Subcutaneous abdominal adipose tissue (tissue), 5 donors: Measurements from ENCODE around the gene OR52I2.

ENCODE experiments used
- H3K27ac ChIP-seq: one replicate; pipeline ENCODE4 v1.7.0; 2013; ENCODE audit warnings: low read depth, mild to moderate bottlenecking, inconsistent platforms, low read length, moderate library complexity
- H3K27me3 ChIP-seq, 5 donors: one replicate each; pipeline ENCODE4 v1.7.0; 2013; ENCODE audit warnings: low read length in 5 of 5, inconsistent platforms in 1 of 5; ENCODE audit not compliant: control insufficient read depth in 5 of 5, insufficient read depth in 4 of 5
- H3K36me3 ChIP-seq, 5 donors: one replicate each; pipeline ENCODE4 v1.7.0; 2013; ENCODE audit warnings: low read length in 5 of 5; ENCODE audit not compliant: control insufficient read depth in 5 of 5, insufficient read depth in 5 of 5
- H3K4me1 ChIP-seq, 5 donors: one replicate each; pipeline ENCODE4 v1.7.0; 2013; ENCODE audit warnings: low read length in 5 of 5, mild to moderate bottlenecking in 3 of 5, moderate library complexity in 1 of 5; ENCODE audit not compliant: control insufficient read depth in 5 of 5, insufficient read depth in 5 of 5
- H3K4me3 ChIP-seq, 5 donors: one replicate each; pipeline ENCODE4 v1.7.0; 2013; ENCODE audit warnings: low read length in 5 of 5, low read depth in 1 of 5
- H3K9ac ChIP-seq, 5 donors: one replicate each; pipeline ENCODE4 v1.7.0; 2013; ENCODE audit warnings: low read length in 5 of 5, mild to moderate bottlenecking in 4 of 5, moderate library complexity in 3 of 5
- H3K9me3 ChIP-seq, 5 donors: one replicate each; pipeline ENCODE4 v1.7.0; 2013; ENCODE audit warnings: low read length in 5 of 5; ENCODE audit not compliant: control insufficient read depth in 5 of 5
- donor health status: healthy.
- donor health status: healthy.
- donor health status: healthy.
- donor health status: healthy.
- donor health status: healthy.

Gene OR52I2

GRCh38 chr11:4636962-4637661 lies 55.6 kb downstream of the OR52I2 start, which contains the start of gene OR51D1:
Gene OR51D1 (plus strand): TSS chr11:4637477. CDS start chr11:4639791, 2,314 bp downstream.
- H3K36me3 ChIP-seq, result no peaks in the 10 kb centered on the region
- H3K27ac ChIP-seq, result no peak within 1 kb of the TSS
- peak within 1 kb of the TSS in 1 of 5 donors; percentile 51 for H3K9ac ChIP-seq
- peaks cover 0 to 24% (median 7%) of the 10 kb centered on the region in 5 donors for H3K4me1 ChIP-seq
- peaks cover 0 to 5% (median 0%) of the 10 kb centered on the region in 5 donors for H3K27me3 ChIP-seq
- H3K9me3 ChIP-seq, result no peaks in the 10 kb centered on the region
- H3K4me3 ChIP-seq, result peak within 1 kb of the TSS; percentile 54 to 71 (median 58)

- Histone ChIP-seq H3K9ac (no peak overlapping the region), H3K4me1 (peaks cover 0 to 27% (median 10%) of the 10 kb centered on the region in 5 donors), H3K27ac (no peak overlapping the region), H3K27me3 (peaks cover 0 to 5% (median 0%) of the 10 kb centered on the region in 5 donors), H3K9me3 (no peaks in the 10 kb centered on the region), H3K4me3 (peak overlapping the region in 1 of 5 donors; percentile 58), H3K36me3 (no peaks in the 10 kb centered on the region)
These were observed 56.1 kb downstream of the OR52I2 start for GRCh38 chr11:4637662-4638047.

GRCh38 chr11:4639931-4640330 lies 58.4 kb downstream of the OR52I2 start:
- Histone ChIP-seq H3K9ac (no peak overlapping the region), H3K9me3 (no peaks in the 10 kb centered on the region), H3K36me3 (no peaks in the 10 kb centered on the region), H3K4me3 (no peak overlapping the region), H3K27ac (no peak overlapping the region), H3K27me3 (peaks cover 0 to 8% (median 4%) of the 10 kb centered on the region in 5 donors), H3K4me1 (peaks cover 0 to 43% (median 11%) of the 10 kb centered on the region in 5 donors)

GRCh38 chr11:4641501-4641900 lies 60.0 kb downstream of the OR52I2 start:
- Histone ChIP-seq H3K9me3 (no peaks in the 10 kb centered on the region), H3K4me1 (peaks cover 0 to 51% (median 11%) of the 10 kb centered on the region in 5 donors), H3K27ac (no peak overlapping the region), H3K9ac (no peak overlapping the region), H3K36me3 (no peaks in the 10 kb centered on the region), H3K4me3 (no peak overlapping the region), H3K27me3 (peaks cover 0 to 8% (median 4%) of the 10 kb centered on the region in 5 donors)

- H3K9me3 ChIP-seq, result no peaks in the 10 kb centered on the region
- no peak overlapping the region for H3K27ac ChIP-seq
- H3K27me3 ChIP-seq, result peaks cover 0 to 8% (median 4%) of the 10 kb centered on the region in 5 donors
These were observed 60.5 kb downstream of the OR52I2 start for GRCh38 chr11:4642043-4642442.

More at GRCh38 chr11:4642043-4642442, 60.5 kb downstream of the OR52I2 start:
- Histone ChIP-seq H3K4me3 (no peak overlapping the region), H3K36me3 (no peaks in the 10 kb centered on the region), H3K9ac (no peak overlapping the region), H3K4me1 (peaks cover 0 to 50% (median 9%) of the 10 kb centered on the region in 5 donors)
